HL-60 (cell line): ENCODE data around the gene DOCK1.

ENCODE experiments used
- CTCF ChIP-seq: IDR thresholded peaks from one replicate; pipeline ENCODE4 v1.5.1; 2011; ENCODE audit warnings: low read length, control low read depth, inconsistent platforms; ENCODE audit not compliant: insufficient read depth
- POLR2AphosphoS5 ChIP-seq: IDR thresholded peaks from 2 replicates; pipeline ENCODE4 v1.6.1; 2012; ENCODE audit warnings: low read depth
- REST ChIP-seq: IDR thresholded peaks from 2 replicates; pipeline ENCODE4 v1.6.1; 2012; ENCODE audit warnings: low read depth; ENCODE audit not compliant: insufficient replicate concordance

- TF ChIP-seq CTCF (no peak), POLR2AphosphoS5 (no peak), REST (no peak)
Observed at GRCh38 chr10:127145173-127145572, 239.9 kb downstream of the DOCK1 start.
